ENCODE results near the gene TMCC2. TPM values are rescaled to one million over a fixed set of nuclear protein-coding genes. Genes with fewer than 3 reads are reported as not detected.
A peak's percentile ranks its signal among the peaks of the same experiment; 100 is the strongest.

Gene TMCC2
- total RNA-seq, 1 donor from 2014 or later: 10.6 TPM

GRCh38 chr1:205270271-205270670 lies 42.5 kb downstream of the TMCC2 start:
- H3K9me3 Mint-ChIP-seq (ENCODE audit: unreplicated experiment): no peaks in the 10 kb centered on the region
- Histone ChIP-seq H3K4me2 (ENCODE audit: low read length) (peak overlapping the region; percentile 50), H3K9me3 (ENCODE audit: insufficient read depth, low read depth, low read length) (no peaks in the 10 kb centered on the region), H3K9ac (ENCODE audit: low read length) (peak overlapping the region; percentile 6), H3K36me3 (ENCODE audit: insufficient read depth, low read length) (no peaks in the 10 kb centered on the region), H3K27ac (ENCODE audit: low read depth, low read length) (no peak overlapping the region), H3K4me3 (ENCODE audit: insufficient read depth, low read depth, low read length) (no peak overlapping the region), H3K79me2 (ENCODE audit: insufficient read depth, low read length) (no peaks in the 10 kb centered on the region), H2AFZ (ENCODE audit: low read depth, low read length) (no peak overlapping the region), H4K20me1 (ENCODE audit: insufficient read depth, low read length) (peaks cover 3% of the 10 kb centered on the region), H3K4me1 (ENCODE audit: insufficient read depth, low read length) (peaks cover 19% of the 10 kb centered on the region), H3K27me3 (ENCODE audit: insufficient read depth, low read length) (no peaks in the 10 kb centered on the region)
- H3K27me3 Mint-ChIP-seq (ENCODE audit: low read depth, unreplicated experiment): no peaks in the 10 kb centered on the region
- TF ChIP-seq EZH2 (IDR thresholded peaks at IDR 0.05; ENCODE audit: insufficient read depth, low read length) (no peak), CTCF (IDR thresholded peaks at IDR 0.05; ENCODE audit: insufficient read depth, low read depth, low read length) (no peak)
- FAIRE-seq: no peak
- no peak overlapping the region for H3K27ac Mint-ChIP-seq (ENCODE audit: unreplicated experiment)
- no peak overlapping the region for H3K4me3 Mint-ChIP-seq (ENCODE audit: unreplicated experiment)
- no peak for DNase-seq (ENCODE audit: low read depth)
- H3K4me1 Mint-ChIP-seq (ENCODE audit: low read depth, unreplicated experiment): peaks cover 17% of the 10 kb centered on the region
- H3K36me3 Mint-ChIP-seq (ENCODE audit: low read depth, unreplicated experiment): peaks cover 12% of the 10 kb centered on the region

DNA sequence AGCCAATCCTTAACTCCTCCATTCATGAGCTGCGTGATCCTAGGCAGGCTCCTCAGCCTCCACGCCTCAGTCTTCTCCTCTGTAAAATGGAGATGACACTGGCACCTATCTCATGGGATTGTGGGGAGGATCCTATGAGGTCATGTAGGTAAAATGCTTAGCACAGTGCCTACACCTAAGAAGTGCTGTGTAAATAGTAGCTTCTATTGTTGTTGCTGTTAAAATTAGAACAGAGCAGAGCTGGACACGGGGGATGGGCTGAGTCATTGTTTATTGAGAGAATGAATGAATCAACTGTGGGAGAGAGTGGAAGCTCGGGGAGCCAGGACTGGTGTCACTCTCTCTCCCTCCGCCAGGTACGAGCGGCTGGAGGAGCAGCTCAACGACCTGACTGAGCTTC lies 43.0 kb downstream of the TMCC2 start:
- Histone ChIP-seq H3K27me3 (ENCODE audit: insufficient read depth, low read length) (no peaks in the 10 kb centered on the region), H3K4me3 (ENCODE audit: insufficient read depth, low read depth, low read length) (no peak overlapping the region), H2AFZ (ENCODE audit: low read depth, low read length) (no peak overlapping the region), H3K4me2 (ENCODE audit: low read length) (peak overlapping the region; percentile 50), H3K36me3 (ENCODE audit: insufficient read depth, low read length) (no peaks in the 10 kb centered on the region), H3K4me1 (ENCODE audit: insufficient read depth, low read length) (peaks cover 19% of the 10 kb centered on the region), H4K20me1 (ENCODE audit: insufficient read depth, low read length) (peaks cover 3% of the 10 kb centered on the region), H3K9me3 (ENCODE audit: insufficient read depth, low read depth, low read length) (no peaks in the 10 kb centered on the region), H3K79me2 (ENCODE audit: insufficient read depth, low read length) (no peaks in the 10 kb centered on the region), H3K27ac (ENCODE audit: low read depth, low read length) (no peak overlapping the region), H3K9ac (ENCODE audit: low read length) (peak overlapping the region; percentile 6)
- H3K4me1 Mint-ChIP-seq (ENCODE audit: low read depth, unreplicated experiment): peaks cover 17% of the 10 kb centered on the region
- TF ChIP-seq EZH2 (IDR thresholded peaks at IDR 0.05; ENCODE audit: insufficient read depth, low read length): no peak
- TF ChIP-seq CTCF (IDR thresholded peaks at IDR 0.05; ENCODE audit: insufficient read depth, low read depth, low read length): no peak
- no peaks in the 10 kb centered on the region for H3K9me3 Mint-ChIP-seq (ENCODE audit: unreplicated experiment)
- peaks cover 12% of the 10 kb centered on the region for H3K36me3 Mint-ChIP-seq (ENCODE audit: low read depth, unreplicated experiment)
- H3K27me3 Mint-ChIP-seq (ENCODE audit: low read depth, unreplicated experiment): no peaks in the 10 kb centered on the region
- DNase-seq (ENCODE audit: low read depth): peak; percentile 66
- FAIRE-seq: no peak
- no peak overlapping the region for H3K27ac Mint-ChIP-seq (ENCODE audit: unreplicated experiment)
- peak overlapping the region; percentile 20 for H3K4me3 Mint-ChIP-seq (ENCODE audit: unreplicated experiment)

GRCh38 chr1:205271277-205271676 lies 43.5 kb downstream of the TMCC2 start:
- peak overlapping the region; percentile 50 for H3K4me2 ChIP-seq (ENCODE audit: low read length)
- no peak overlapping the region for H3K4me3 ChIP-seq (ENCODE audit: insufficient read depth, low read depth, low read length)
- DNase-seq (ENCODE audit: low read depth): no peak
- no peak for FAIRE-seq
- H3K4me1 Mint-ChIP-seq (ENCODE audit: low read depth, unreplicated experiment): peaks cover 17% of the 10 kb centered on the region
- no peak overlapping the region for H3K27ac Mint-ChIP-seq (ENCODE audit: unreplicated experiment)
- TF ChIP-seq EZH2 (IDR thresholded peaks at IDR 0.05; ENCODE audit: insufficient read depth, low read length) (no peak), CTCF (IDR thresholded peaks at IDR 0.05; ENCODE audit: insufficient read depth, low read depth, low read length) (peak; percentile 22)
- H3K4me1 ChIP-seq (ENCODE audit: insufficient read depth, low read length): peaks cover 19% of the 10 kb centered on the region
- no peak overlapping the region for H3K4me3 Mint-ChIP-seq (ENCODE audit: unreplicated experiment)
- H3K27me3 Mint-ChIP-seq (ENCODE audit: low read depth, unreplicated experiment): no peaks in the 10 kb centered on the region
- H3K9ac ChIP-seq (ENCODE audit: low read length): no peak overlapping the region
- no peaks in the 10 kb centered on the region for H3K79me2 ChIP-seq (ENCODE audit: insufficient read depth, low read length)
- H4K20me1 ChIP-seq (ENCODE audit: insufficient read depth, low read length): peaks cover 3% of the 10 kb centered on the region
- H2AFZ ChIP-seq (ENCODE audit: low read depth, low read length): no peak overlapping the region
- H3K27me3 ChIP-seq (ENCODE audit: insufficient read depth, low read length): no peaks in the 10 kb centered on the region
- H3K9me3 ChIP-seq (ENCODE audit: insufficient read depth, low read depth, low read length): no peaks in the 10 kb centered on the region
- H3K27ac ChIP-seq (ENCODE audit: low read depth, low read length): no peak overlapping the region
- no peaks in the 10 kb centered on the region for H3K36me3 ChIP-seq (ENCODE audit: insufficient read depth, low read length)
- peaks cover 12% of the 10 kb centered on the region for H3K36me3 Mint-ChIP-seq (ENCODE audit: low read depth, unreplicated experiment)
- H3K9me3 Mint-ChIP-seq (ENCODE audit: unreplicated experiment): no peaks in the 10 kb centered on the region

Data from astrocyte (in vitro differentiated cells and primary cell).